ENCODE results near the gene BMX.

The BMX gene

GRCh38 chrX:15509845-15510244 lies 9.2 kb downstream of the BMX start:
- no peak for DNase-seq

GRCh38 chrX:15511563-15511962 lies 11.0 kb downstream of the BMX start:
- DNase-seq: no peak

DNA sequence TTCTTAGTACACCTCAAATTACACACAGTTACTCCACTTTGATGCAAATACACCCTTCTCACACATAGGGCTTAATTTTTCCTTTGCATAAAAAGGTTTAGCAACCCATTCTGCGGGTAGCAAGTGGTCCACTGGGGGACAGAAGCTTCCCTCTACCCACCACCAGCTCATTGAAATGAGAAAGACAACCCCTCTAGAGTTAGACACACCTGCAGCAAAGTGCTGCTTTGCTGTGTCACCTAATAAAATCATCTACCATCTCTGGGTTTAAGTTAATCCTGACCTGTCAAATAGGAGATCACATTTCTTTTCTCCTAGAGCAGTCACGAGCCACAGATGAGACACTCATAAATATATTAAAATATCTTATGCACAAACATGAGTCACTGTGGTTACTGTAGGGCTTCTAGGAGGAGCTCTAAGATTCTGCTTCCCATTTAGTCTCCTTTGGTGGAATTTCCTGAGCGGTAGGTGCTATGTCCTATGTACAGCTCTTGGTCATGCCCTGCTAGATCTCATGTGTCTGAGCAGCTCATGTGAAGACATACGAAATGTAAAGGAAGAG lies 11.9 kb downstream of the BMX start:
- no peak for DNase-seq

GRCh38 chrX:15514279-15514678 lies 13.7 kb downstream of the BMX start:
- no peak for DNase-seq

DNA sequence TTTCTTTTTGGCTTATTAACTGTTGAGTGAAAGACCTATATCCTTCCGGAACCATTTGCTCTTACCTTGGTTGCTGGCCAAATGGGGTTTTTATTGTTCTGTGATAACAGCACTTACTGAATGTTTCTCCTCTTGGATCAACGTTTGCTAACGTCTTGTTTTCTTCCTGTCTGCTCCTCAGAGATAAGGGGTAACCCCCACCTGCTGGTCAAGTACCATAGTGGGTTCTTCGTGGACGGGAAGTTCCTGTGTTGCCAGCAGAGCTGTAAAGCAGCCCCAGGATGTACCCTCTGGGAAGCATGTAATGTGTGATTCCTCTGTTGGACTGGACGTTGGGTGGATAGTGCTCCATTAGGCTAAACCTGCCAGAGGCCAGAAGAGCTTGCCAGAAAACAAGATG lies 15.3 kb downstream of the BMX start:
- DNase-seq: no peak

GRCh38 chrX:15522464-15522863 lies 21.9 kb downstream of the BMX start:
- no peak for DNase-seq

GRCh38 chrX:15523088-15523487 lies 22.5 kb downstream of the BMX start:
- DNase-seq: no peak

GRCh38 chrX:15524417-15524816 lies 23.8 kb downstream of the BMX start:
- DNase-seq: no peak

DNA sequence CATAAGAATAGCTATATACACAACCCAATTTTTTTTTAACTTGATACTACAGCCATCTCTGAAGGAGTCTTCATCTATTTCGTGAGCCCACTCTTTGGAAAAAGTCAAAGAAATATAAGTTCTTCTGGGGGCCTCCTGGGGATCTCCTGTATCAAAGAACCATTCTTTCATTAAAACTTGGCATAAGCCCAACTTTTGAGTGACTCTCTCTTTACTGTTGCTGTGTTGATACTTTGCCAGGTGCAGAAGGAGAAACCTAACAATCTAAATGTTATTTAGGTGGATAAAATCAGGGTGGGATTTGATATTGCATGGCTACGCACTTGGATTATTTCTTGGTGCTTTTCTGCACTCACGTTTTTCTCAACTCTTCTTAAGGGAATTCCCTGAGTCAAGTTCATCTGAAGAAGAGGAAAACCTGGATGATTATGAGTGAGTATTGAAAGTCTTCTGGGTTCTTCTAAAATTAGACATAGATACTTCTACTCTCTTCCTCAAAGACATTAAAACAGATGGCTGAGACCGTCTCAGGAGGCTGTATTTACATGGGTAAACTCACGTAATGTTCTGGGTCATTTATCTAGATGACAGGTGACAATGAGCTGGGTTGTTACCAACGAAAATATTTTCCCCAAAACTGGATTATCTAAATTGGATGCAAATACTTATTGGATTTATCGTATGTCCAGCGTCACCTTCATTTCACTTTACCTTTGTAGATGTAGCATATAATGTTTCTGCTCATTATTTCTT lies 25.2 kb downstream of the BMX start:
- no peak for DNase-seq

- DNase-seq: no peak
Observed at GRCh38 chrX:15529165-15529564, 28.6 kb downstream of the BMX start.

- no peak for DNase-seq
Observed at GRCh38 chrX:15530318-15530717, 29.7 kb downstream of the BMX start.

DNA sequence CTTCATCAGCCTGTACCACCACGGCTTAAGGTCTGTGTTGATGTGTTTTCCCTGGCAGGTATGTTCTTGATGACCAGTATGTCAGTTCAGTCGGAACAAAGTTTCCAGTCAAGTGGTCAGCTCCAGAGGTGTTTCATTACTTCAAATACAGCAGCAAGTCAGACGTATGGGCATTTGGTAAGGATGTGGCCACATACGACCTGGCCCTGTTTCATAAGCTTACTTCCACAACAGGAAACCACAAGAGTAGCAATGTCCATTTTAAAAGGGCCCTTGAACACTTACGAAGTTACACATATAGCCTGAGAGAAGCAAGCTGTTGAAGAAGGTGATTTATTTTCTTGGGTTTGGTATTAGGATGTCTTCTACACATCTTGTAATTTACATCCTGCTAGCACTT lies 46.1 kb downstream of the BMX start:
- DNase-seq: no peak

- DNase-seq: no peak
Observed at GRCh38 chrX:15547356-15547755, 46.7 kb downstream of the BMX start.

- DNase-seq: no peak
Observed at GRCh38 chrX:15549189-15550012, 48.8 kb downstream of the BMX start.

GRCh38 chrX:15559227-15559626 lies 58.6 kb downstream of the BMX start:
- no peak for DNase-seq

GRCh38 chrX:15560924-15561323 lies 60.3 kb downstream of the BMX start:
- DNase-seq: no peak

DNA sequence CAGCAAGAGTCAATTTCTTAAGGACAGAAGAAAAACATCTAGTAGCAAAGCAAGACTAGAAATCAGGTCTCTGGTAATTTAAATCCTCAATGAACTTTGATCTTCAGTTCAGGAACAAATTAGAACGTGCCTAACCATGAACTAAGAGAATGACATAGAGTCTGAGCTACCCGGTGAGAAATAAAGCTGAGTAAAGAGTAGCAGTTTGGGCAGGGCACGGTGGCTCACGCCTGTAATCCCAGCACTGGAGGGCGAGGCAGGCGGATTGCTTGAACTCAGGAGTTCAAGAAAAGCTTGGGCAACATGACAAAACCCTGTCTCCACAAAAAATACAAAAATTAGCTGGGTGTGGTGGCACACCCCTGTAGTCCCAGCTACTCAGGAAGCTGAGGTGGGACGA lies 62.4 kb downstream of the BMX start:
- no peak for DNase-seq

GRCh38 chrX:15564981-15565579 lies 64.5 kb downstream of the BMX start:
- peak; percentile 1 for DNase-seq

- no peak for DNase-seq
Observed at GRCh38 chrX:15566244-15566643, 65.6 kb downstream of the BMX start.

- DNase-seq: no peak
Observed at GRCh38 chrX:15567267-15567666, 66.7 kb downstream of the BMX start.

DNA sequence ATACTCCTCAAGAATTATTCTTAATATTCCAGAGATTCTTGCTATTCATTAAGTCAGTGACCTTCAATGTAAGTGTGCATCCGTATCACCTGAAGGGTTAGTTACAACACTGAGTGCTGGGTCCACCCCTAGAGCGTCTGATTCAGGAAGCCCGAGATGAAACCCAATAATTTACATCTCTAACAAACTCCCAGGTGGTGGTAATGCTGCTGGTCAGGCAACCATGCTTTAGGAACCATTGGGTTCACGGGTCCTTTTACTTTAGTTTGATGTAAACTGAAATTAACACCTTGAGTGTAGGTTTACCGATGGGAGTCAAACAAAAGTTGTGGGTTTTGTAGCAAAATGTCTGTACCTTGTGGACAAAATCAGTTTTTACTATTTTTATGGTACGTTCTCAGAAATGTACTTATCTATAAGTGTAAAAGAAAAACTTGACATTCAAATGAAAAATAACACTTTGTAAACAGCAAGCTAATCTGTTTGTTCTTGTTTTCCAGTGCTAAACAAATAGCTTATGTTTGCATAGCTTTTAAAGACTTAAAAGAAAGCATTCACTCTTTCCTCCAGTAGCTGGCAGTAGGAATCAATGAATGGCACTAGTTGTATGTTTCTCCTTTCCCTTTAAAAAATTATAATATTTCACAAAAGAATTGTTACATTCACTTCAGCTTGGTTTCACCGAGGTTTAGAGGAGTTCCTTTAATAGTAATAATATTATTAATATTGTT lies 67.4 kb downstream of the BMX start:
- DNase-seq: no peak

GRCh38 chrX:15570145-15570544 lies 69.5 kb downstream of the BMX start:
- no peak for DNase-seq

GRCh38 chrX:15574017-15574416 lies 73.4 kb downstream of the BMX start:
- no peak for DNase-seq
